CD4-positive, alpha-beta memory T cell (primary cell): Measurements from ENCODE around the gene NAA20. TPM values are rescaled to one million over a fixed set of nuclear protein-coding genes. Genes with fewer than 3 reads are reported as not detected.

ENCODE experiments used
- CTCF ChIA-PET: fragments of 350-600 bp; sonication (Branson Sonifier 250); formaldehyde crosslinking; loops from one replicate; lab custom pipeline; 2021; ENCODE audit warnings: inconsistent platforms; ENCODE audit not compliant: partially characterized antibody; lab: Charles Lee
- POLR2A ChIA-PET: fragments of 350-600 bp; sonication (Branson Sonifier 250); formaldehyde crosslinking; loops from one replicate; lab custom pipeline; 2021; ENCODE audit not compliant: partially characterized antibody; lab: Charles Lee
- DNase-seq, 5 donors: peaks; one replicate each; pipeline versions ENCODE4 v3.0.0 to v3.0.0-alpha.2; 2020 to 2022; ENCODE audit warnings: mixed read lengths in 1 of 5
- H3K27ac ChIP-seq: one replicate; pipeline ENCODE4 v1.7.0; 2013; ENCODE audit warnings: low read depth, low read length
- H3K27me3 ChIP-seq: 2 replicates; pipeline ENCODE4 v1.7.0; 2013; ENCODE audit warnings: mild to moderate bottlenecking, low read length, moderate library complexity; ENCODE audit not compliant: insufficient read depth
- H3K36me3 ChIP-seq: 2 replicates; pipeline ENCODE4 v1.7.0; 2013; ENCODE audit warnings: mild to moderate bottlenecking, low read length, moderate library complexity; ENCODE audit not compliant: insufficient read depth
- H3K4me1 ChIP-seq: 2 replicates; pipeline ENCODE4 v1.7.0; 2013; ENCODE audit warnings: mild to moderate bottlenecking, low read length, moderate library complexity; ENCODE audit not compliant: insufficient read depth
- H3K4me3 ChIP-seq, 2 donors: one replicate each; pipeline ENCODE4 v1.7.0; 2013; ENCODE audit warnings: low read length in 2 of 2, mild to moderate bottlenecking in 1 of 2
- H3K9me3 ChIP-seq, 2 donors: one replicate each; pipeline ENCODE4 v1.7.0; 2013; ENCODE audit warnings: low read length in 2 of 2, control low read depth in 1 of 2; ENCODE audit not compliant: control insufficient read depth in 1 of 2
- H3K27ac Mint-ChIP-seq, 7 donors: one replicate each; pipeline ENCODE4 v1.8.0; 2020 to 2021; ENCODE audit warnings: mixed read lengths in 7 of 7, mild to moderate bottlenecking in 6 of 7, inconsistent platforms in 3 of 7, moderate library complexity in 3 of 7
- H3K27me3 Mint-ChIP-seq, 2 donors: one replicate each; pipeline ENCODE4 v1.8.0; 2020 to 2021; ENCODE audit warnings: mixed read lengths in 2 of 2
- H3K36me3 Mint-ChIP-seq, 2 donors: one replicate each; pipeline ENCODE4 v1.8.0; 2020 to 2021; ENCODE audit warnings: mixed read lengths in 2 of 2, inconsistent platforms in 1 of 2, mild to moderate bottlenecking in 1 of 2
- H3K4me1 Mint-ChIP-seq, 4 donors: one replicate each; pipeline ENCODE4 v1.8.0; 2020 to 2021; ENCODE audit warnings: mixed read lengths in 4 of 4, mild to moderate bottlenecking in 1 of 4
- H3K4me3 Mint-ChIP-seq, 8 donors: one replicate each; pipeline ENCODE4 v1.8.0; 2020 to 2021; ENCODE audit warnings: mixed read lengths in 8 of 8, mild to moderate bottlenecking in 7 of 8, moderate library complexity in 6 of 8, inconsistent platforms in 3 of 8
- H3K9me3 Mint-ChIP-seq, 8 donors: one replicate each; pipeline ENCODE4 v1.8.0; 2020 to 2021; ENCODE audit warnings: mixed read lengths in 8 of 8, mild to moderate bottlenecking in 5 of 8, inconsistent platforms in 3 of 8, moderate library complexity in 1 of 8
- intact Hi-C: fragments of 100-400 bp; cut with micrococcal nuclease; formaldehyde crosslinking; loops from one replicate; pipeline ENCODE4 v1.15.1; 2023
- polyA plus RNA-seq, 2 donors: library from polyadenylated mRNA; unstranded; fragments of 300-500 nt; fragmentation: Illumina TruSeq; gene quantifications; one replicate each; pipeline ENCODE4 v1.2.3, GENCODE V29; 2021
- total RNA-seq, 2 experiments: library from RNA; stranded (reverse); gene quantifications; one replicate each; pipeline ENCODE4 v1.2.3, GENCODE V29; 2021

Gene NAA20
- total and polyA plus RNA-seq, 4 experiments from 2014 or later: 32.5 to 116 (median 56.7) TPM

DNA sequence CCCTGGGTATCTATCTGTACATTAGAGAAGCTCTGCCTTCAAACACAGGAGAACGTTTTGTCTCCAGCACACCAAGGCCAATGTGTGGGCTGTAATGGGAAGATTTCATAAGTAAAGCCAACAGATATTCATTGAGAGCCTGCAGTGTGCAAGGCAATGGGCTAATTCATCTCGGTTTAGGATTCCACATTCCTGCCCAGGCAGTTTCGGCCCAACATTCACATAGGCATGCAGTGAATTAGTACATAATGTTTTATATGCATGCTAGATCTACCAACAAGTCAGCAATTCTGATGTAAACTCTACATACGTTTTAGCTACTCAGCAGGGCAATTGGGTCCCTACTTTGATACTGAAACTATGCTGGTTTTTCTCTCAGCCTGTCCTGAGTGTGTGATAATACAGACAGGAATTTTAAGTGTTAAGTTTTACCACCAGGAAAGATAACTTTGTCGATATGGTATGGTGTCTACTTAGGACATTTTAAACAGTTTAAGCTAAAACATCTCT, 46.9 kb upstream of the NAA20 start:
- CTCF ChIA-PET: no interaction called here
- peak overlapping the region in 2 of 7 donors; percentile 65 to 77 for H3K27ac Mint-ChIP-seq
- no peaks in the 10 kb centered on the region for H3K27me3 ChIP-seq
- H3K4me3 ChIP-seq: no peak overlapping the region
- intact Hi-C loops: no loop called here
- H3K4me1 ChIP-seq: peaks cover 38% of the 10 kb centered on the region
- H3K4me1 Mint-ChIP-seq: peaks cover 28 to 61% (median 41%) of the 10 kb centered on the region in 4 donors
- POLR2A ChIA-PET: no interaction called here
- no peak overlapping the region for H3K27ac ChIP-seq
- DNase-seq: no peak
- H3K9me3 ChIP-seq: no peaks in the 10 kb centered on the region
- no peaks in the 10 kb centered on the region for H3K9me3 Mint-ChIP-seq
- H3K27me3 Mint-ChIP-seq: no peaks in the 10 kb centered on the region
- peak overlapping the region in 1 of 8 donors; percentile 39 for H3K4me3 Mint-ChIP-seq
- H3K36me3 ChIP-seq: no peaks in the 10 kb centered on the region
- H3K36me3 Mint-ChIP-seq: no peaks in the 10 kb centered on the region

DNA sequence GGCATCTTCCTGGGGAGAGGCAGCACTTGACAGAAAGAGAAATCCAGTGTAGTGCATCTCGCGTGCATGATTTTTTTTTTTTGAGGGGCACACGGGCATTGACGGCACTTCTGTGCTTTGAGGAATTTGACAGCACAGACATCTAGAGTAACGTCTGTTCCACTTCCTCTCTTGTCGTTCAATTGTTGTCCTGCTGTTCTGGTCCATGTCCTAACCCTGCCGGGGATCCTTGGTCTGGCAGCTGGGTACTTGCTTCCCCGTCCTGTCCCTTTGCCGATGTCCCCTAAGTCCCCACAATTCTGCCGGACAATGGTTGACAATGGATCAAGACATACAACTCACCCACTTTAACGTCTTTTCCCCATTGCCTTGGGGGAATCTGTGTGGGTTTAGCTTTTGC, 46.0 kb upstream of the NAA20 start:
- peaks cover 43% of the 10 kb centered on the region for H3K4me1 ChIP-seq
- H3K9me3 ChIP-seq: no peaks in the 10 kb centered on the region
- H3K9me3 Mint-ChIP-seq: no peaks in the 10 kb centered on the region
- ChIA-PET POLR2A (no interaction called here), CTCF (no interaction called here)
- H3K27me3 ChIP-seq: no peaks in the 10 kb centered on the region
- peaks cover 31 to 64% (median 45%) of the 10 kb centered on the region in 4 donors for H3K4me1 Mint-ChIP-seq
- H3K27ac ChIP-seq: no peak overlapping the region
- no peaks in the 10 kb centered on the region for H3K36me3 Mint-ChIP-seq
- no peaks in the 10 kb centered on the region for H3K36me3 ChIP-seq
- DNase-seq: no peak
- intact Hi-C loops: no loop called here
- H3K27me3 Mint-ChIP-seq: no peaks in the 10 kb centered on the region
- H3K4me3 ChIP-seq: no peak overlapping the region
- peak overlapping the region in 1 of 8 donors; percentile 2 for H3K4me3 Mint-ChIP-seq
- peak overlapping the region in 3 of 7 donors; percentile 9 to 59 (median 44) for H3K27ac Mint-ChIP-seq

DNA sequence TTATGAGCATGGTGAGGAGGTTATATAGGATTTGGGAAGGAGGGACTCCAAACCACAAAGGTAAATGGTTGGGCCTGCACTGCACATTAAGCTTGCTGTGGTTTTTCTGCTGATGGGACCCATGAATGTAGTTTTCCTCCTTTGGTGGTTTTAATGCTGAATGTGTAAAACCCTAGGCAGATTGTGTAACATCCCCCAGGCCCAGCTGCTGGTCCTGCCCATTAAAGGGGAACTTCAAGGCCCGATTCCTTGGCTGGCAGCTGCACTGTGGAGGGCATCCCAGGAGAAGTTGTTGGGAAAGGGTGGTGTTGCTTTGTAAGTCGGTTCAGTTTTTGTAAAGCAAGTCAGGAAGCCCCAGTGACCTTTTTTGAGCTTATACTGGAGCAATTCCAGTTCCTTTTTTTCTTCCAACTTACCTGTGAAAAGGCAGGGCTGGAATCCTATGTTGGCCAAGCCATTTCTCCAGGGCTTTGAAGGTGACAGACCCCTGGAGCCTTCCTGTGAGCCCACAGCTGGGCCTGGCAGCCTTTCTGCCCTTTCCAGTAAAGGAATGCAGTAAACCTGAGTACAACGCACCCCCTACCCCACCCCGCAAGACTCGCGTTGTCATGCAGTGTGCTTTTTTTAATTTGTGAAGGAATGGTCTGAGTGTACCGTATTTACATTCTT, 43.1 kb upstream of the NAA20 start:
- Mint-ChIP-seq H3K9me3 (peaks cover 0 to 2% (median 0%) of the 10 kb centered on the region in 8 donors), H3K4me1 (peaks cover 30 to 56% (median 43%) of the 10 kb centered on the region in 4 donors), H3K36me3 (no peaks in the 10 kb centered on the region), H3K27ac (peak overlapping the region in 1 of 7 donors; percentile 35), H3K27me3 (no peaks in the 10 kb centered on the region), H3K4me3 (peak overlapping the region in 2 of 8 donors; percentile 9 to 63)
- H3K4me1 ChIP-seq: peaks cover 36% of the 10 kb centered on the region
- no peaks in the 10 kb centered on the region for H3K9me3 ChIP-seq
- no peaks in the 10 kb centered on the region for H3K36me3 ChIP-seq
- H3K27ac ChIP-seq: no peak overlapping the region
- intact Hi-C loops: no loop called here
- DNase-seq: no peak
- H3K27me3 ChIP-seq: no peaks in the 10 kb centered on the region
- ChIA-PET CTCF (no interaction called here), POLR2A (no interaction called here)
- no peak overlapping the region for H3K4me3 ChIP-seq

DNA sequence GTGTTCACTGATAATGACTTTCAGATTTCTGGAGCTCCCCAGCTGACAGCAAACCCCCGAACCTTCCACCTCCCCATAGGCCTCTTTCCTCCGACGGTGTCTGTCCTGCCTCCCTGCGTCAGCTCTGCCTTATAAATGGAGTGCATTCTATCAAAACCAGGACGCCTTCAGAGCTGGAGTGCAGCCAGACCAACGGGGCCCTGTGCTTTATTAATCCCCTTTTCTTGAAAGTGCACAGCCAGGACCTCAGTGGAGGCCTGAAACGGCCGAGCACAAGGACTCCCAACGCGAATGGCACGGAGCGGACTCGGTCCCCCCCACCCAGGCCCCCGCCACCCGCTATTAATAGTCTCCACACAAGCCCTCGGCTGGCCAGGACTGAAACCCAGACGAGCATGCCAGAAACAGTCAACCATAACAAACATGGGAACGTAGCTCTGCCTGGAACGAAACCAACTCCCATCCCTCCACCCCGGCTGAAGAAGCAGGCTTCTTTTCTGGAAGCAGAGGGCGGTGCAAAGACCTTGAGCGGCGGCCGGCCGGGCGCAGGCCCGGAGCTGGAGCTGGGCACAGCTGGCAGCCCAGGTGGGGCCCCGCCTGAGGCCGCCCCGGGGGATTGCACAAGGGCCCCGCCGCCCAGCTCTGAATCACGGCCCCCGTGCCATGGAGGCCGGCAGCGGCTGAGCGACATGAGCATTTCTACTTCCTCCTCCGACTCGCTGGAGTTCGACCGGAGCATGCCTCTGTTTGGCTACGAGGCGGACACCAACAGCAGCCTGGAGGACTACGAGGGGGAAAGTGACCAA, 42.3 kb upstream of the NAA20 start:
- DNase-seq: no peak
- no peaks in the 10 kb centered on the region for H3K9me3 ChIP-seq
- H3K36me3 ChIP-seq: no peaks in the 10 kb centered on the region
- peaks cover 25 to 48% (median 36%) of the 10 kb centered on the region in 4 donors for H3K4me1 Mint-ChIP-seq
- ChIA-PET POLR2A (no interaction called here), CTCF (no interaction called here)
- no peak overlapping the region for H3K4me3 ChIP-seq
- no peak overlapping the region for H3K27ac ChIP-seq
- no peaks in the 10 kb centered on the region for H3K27me3 Mint-ChIP-seq
- peaks cover 28% of the 10 kb centered on the region for H3K4me1 ChIP-seq
- H3K27ac Mint-ChIP-seq: peak overlapping the region in 1 of 7 donors; percentile 31
- peaks cover 0 to 2% (median 0%) of the 10 kb centered on the region in 8 donors for H3K9me3 Mint-ChIP-seq
- no peak overlapping the region for H3K4me3 Mint-ChIP-seq
- intact Hi-C loops: no loop called here
- H3K27me3 ChIP-seq: no peaks in the 10 kb centered on the region
- H3K36me3 Mint-ChIP-seq: no peaks in the 10 kb centered on the region

DNA sequence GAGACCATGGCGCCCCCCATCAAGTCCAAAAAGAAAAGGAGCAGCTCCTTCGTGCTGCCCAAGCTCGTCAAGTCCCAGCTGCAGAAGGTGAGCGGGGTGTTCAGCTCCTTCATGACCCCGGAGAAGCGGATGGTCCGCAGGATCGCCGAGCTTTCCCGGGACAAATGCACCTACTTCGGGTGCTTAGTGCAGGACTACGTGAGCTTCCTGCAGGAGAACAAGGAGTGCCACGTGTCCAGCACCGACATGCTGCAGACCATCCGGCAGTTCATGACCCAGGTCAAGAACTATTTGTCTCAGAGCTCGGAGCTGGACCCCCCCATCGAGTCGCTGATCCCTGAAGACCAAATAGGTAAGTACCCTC, 41.7 kb upstream of the NAA20 start:
- no peak for DNase-seq
- Mint-ChIP-seq H3K36me3 (no peaks in the 10 kb centered on the region), H3K9me3 (peaks cover 0 to 2% (median 0%) of the 10 kb centered on the region in 8 donors), H3K27me3 (no peaks in the 10 kb centered on the region), H3K4me3 (no peak overlapping the region), H3K4me1 (peaks cover 21 to 43% (median 32%) of the 10 kb centered on the region in 4 donors), H3K27ac (no peak overlapping the region)
- ChIA-PET POLR2A (no interaction called here), CTCF (no interaction called here)
- intact Hi-C loops: no loop called here
- Histone ChIP-seq H3K36me3 (no peaks in the 10 kb centered on the region), H3K4me3 (no peak overlapping the region), H3K9me3 (no peaks in the 10 kb centered on the region), H3K4me1 (peaks cover 22% of the 10 kb centered on the region), H3K27ac (no peak overlapping the region), H3K27me3 (no peaks in the 10 kb centered on the region)

DNA sequence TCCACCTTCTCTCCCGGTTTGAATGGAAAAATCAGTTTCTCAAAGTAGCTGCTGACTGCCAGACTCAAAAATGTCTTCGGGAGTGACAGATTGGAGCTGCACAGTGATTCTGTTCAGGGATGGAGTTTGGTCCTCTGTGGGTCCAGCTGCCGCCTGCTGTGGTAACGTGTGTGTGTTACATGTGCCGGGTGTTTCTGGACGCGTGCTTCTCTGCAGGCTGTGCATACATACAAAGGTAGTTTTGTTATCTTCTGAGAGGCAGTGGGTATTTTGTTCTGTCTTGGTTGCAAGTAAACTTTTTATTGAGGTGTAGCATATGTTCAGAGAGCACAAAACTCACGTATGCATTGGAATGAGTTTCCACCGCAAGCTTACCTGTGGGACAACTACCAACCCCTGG, 41.3 kb upstream of the NAA20 start:
- Histone ChIP-seq H3K4me1 (peaks cover 22% of the 10 kb centered on the region), H3K36me3 (no peaks in the 10 kb centered on the region), H3K27ac (no peak overlapping the region), H3K27me3 (no peaks in the 10 kb centered on the region), H3K9me3 (no peaks in the 10 kb centered on the region), H3K4me3 (no peak overlapping the region)
- Mint-ChIP-seq H3K9me3 (peaks cover 0 to 2% (median 0%) of the 10 kb centered on the region in 8 donors), H3K27ac (peak overlapping the region in 3 of 7 donors; percentile 72 to 88 (median 85)), H3K27me3 (no peaks in the 10 kb centered on the region), H3K4me1 (peaks cover 20 to 39% (median 30%) of the 10 kb centered on the region in 4 donors), H3K36me3 (no peaks in the 10 kb centered on the region), H3K4me3 (peak overlapping the region in 2 of 8 donors; percentile 25 to 57)
- ChIA-PET CTCF (interaction anchor here (1.0 to 1.5 kb wide), 2 partner anchors 18 to 41 kb away, joined by 4 to 5 read pairs; no protein-coding TSS in a partner anchor), POLR2A (no interaction called here)
- intact Hi-C loops: no loop called here
- DNase-seq: no peak
